RWPE1 (cell line): ENCODE results near the gene TSG101.

Experiments used
- CTCF ChIA-PET: fragments of 350-600 bp; sonication (Branson Sonifier 250); formaldehyde crosslinking; extraction: SDS; loops from one replicate; lab custom pipeline; 2021; lab: Yijun Ruan, JAX
- POLR2A ChIA-PET: fragments of 400-600 bp; formaldehyde crosslinking; extraction: SDS; loops from one replicate; lab custom pipeline; 2020; ENCODE audit warnings: antibody characterized with exemption; ENCODE audit not compliant: low non-redundant PET; lab: Yijun Ruan, JAX
- DNase-seq: peaks from one replicate; pipeline ENCODE4 v3.0.0; 2012; ENCODE audit warnings: low spot score
- H3K27ac ChIP-seq: fragments of 450-650 bp; 2 replicates; pipeline ENCODE4 v1.5.1; 2017
- CTCF ChIP-seq: fragments of 450-650 bp; conservative IDR thresholded peaks from 2 replicates; pipeline ENCODE4 v1.5.1; 2017; ENCODE audit warnings: low read depth, mild to moderate bottlenecking

The TSG101 gene

GRCh38 chr11:18490736-18491485 is 35.8 kb downstream of the TSG101 start:
- H3K27ac ChIP-seq: no peak overlapping the region
- DNase-seq: no peak
- TF ChIP-seq CTCF: no peak
- ChIA-PET CTCF (interaction anchor here (0.7 kb wide), 1 partner anchor 57 kb away, joined by 3 read pairs; no protein-coding TSS in a partner anchor), POLR2A (interaction anchor here (0.6 kb wide), 1 partner anchor 12 kb away, joined by 5 read pairs; no protein-coding TSS in a partner anchor)

- CTCF ChIA-PET: no interaction called here
- H3K27ac ChIP-seq: no peak overlapping the region
- POLR2A ChIA-PET: no interaction called here
Measured at GRCh38 chr11:18490319-18490718, 36.4 kb downstream of the TSG101 start.

GRCh38 chr11:18485913-18486528 is 40.7 kb downstream of the TSG101 start:
- ChIA-PET POLR2A (no interaction called here), CTCF (no interaction called here)
- no peak for TF ChIP-seq CTCF
- no peak overlapping the region for H3K27ac ChIP-seq
- no peak for DNase-seq

More at GRCh38 chr11:18490319-18490718, 36.4 kb downstream of the TSG101 start:
- no peak for TF ChIP-seq CTCF
- DNase-seq: no peak

- DNase-seq: no peak
- TF ChIP-seq CTCF: no peak
- H3K27ac ChIP-seq: no peak overlapping the region
- ChIA-PET CTCF (interaction anchor here (0.6 to 0.7 kb wide), 3 partner anchors 281 to 1292 kb away, joined by 3 to 6 read pairs (median 4); no protein-coding TSS in a partner anchor), POLR2A (no interaction called here)
Measured at GRCh38 chr11:18479063-18479462, 47.7 kb downstream of the TSG101 start.

GRCh38 chr11:18472587-18472986 is 54.2 kb downstream of the TSG101 start:
- no peak overlapping the region for H3K27ac ChIP-seq
- CTCF ChIA-PET: no interaction called here
- DNase-seq: no peak
- POLR2A ChIA-PET: no interaction called here
- TF ChIP-seq CTCF: no peak

- no peak for TF ChIP-seq CTCF
- POLR2A ChIA-PET: no interaction called here
- CTCF ChIA-PET: no interaction called here
- no peak overlapping the region for H3K27ac ChIP-seq
- DNase-seq: no peak
Measured at GRCh38 chr11:18471995-18472394, 54.7 kb downstream of the TSG101 start.
